HepG2 (cell line): ENCODE data around the gene PTPRM.

Source experiments
- CTCF ChIP-seq: sonication (generic); formaldehyde crosslinking; IDR thresholded peaks from 2 replicates; pipeline ENCODE4 v1.5.0; 2020; ENCODE audit warnings: mild to moderate bottlenecking, missing genetic modification reagents, moderate library complexity
- FOXP1 ChIP-seq, 2 experiments: fragments of 450-650 bp in 1 of 2; IDR thresholded peaks; 2 replicates each; pipeline ENCODE4 v1.6.1; 2017 to 2018; ENCODE audit warnings: antibody characterized with exemption in 1 of 2
- HMGA1 ChIP-seq: sonication (generic); formaldehyde crosslinking; conservative IDR thresholded peaks from 2 replicates; pipeline ENCODE4 v1.4.0; 2020; ENCODE audit warnings: missing genetic modification reagents
- PBX3 ChIP-seq: sonication (generic); formaldehyde crosslinking; IDR thresholded peaks from 2 replicates; pipeline ENCODE4 v1.8.1; 2023; ENCODE audit warnings: missing genetic modification reagents, inconsistent platforms, borderline replicate concordance
- ZNF24 ChIP-seq: fragments of 450-650 bp; IDR thresholded peaks from 2 replicates; pipeline ENCODE4 v1.6.1; 2017; ENCODE audit warnings: antibody characterized with exemption, mild to moderate bottlenecking
- ZNF781 ChIP-seq: sonication (generic); formaldehyde crosslinking; IDR thresholded peaks from 2 replicates; pipeline ENCODE4 v1.5.1; 2020; ENCODE audit warnings: borderline replicate concordance, mild to moderate bottlenecking, missing genetic modification reagents; ENCODE audit errors: not compliant biosample characterization

GRCh38 chr18:7571626-7572025, 4.5 kb downstream of the PTPRM start:
- TF ChIP-seq ZNF781 (CRISPR knock-in tag) (no peak), FOXP1 (IDR thresholded peaks at IDR 0.05) (no peak), FOXP1 (CRISPR knock-in tag; IDR thresholded peaks at IDR 0.05) (no peak), CTCF (CRISPR knock-in tag) (no peak), PBX3 (no peak), HMGA1 (CRISPR knock-in tag) (no peak), ZNF24 (no peak)
